HCT116 (cell line): ENCODE measurements around the gene MPP1. TPM values are rescaled to one million over a fixed set of nuclear protein-coding genes. Genes with fewer than 3 reads are reported as not detected.

Source experiments
- ATAC-seq: fragments of 200-7000 bp; cut with Tn5 transposase; 2 replicates; pipeline ENCODE4 v1.9.1; 2020; ENCODE audit warnings: mild to moderate bottlenecking, moderate library complexity
- BruUV-seq: library from RNA; stranded (reverse); fragments of 400-500 nt; replicated peaks from 2 replicates; lab custom pipeline; 2021; lab: Mats Ljungman, UMichigan
- CTCF ChIA-PET: fragments of 300-600 bp; sonication (Branson Sonifier 250); formaldehyde crosslinking; loops from one replicate; lab custom pipeline; 2021; ENCODE audit warnings: antibody characterized with exemption; lab: Charles Lee
- POLR2A ChIA-PET: fragments of 300-600, 350-600 bp; sonication (Branson Sonifier 250); formaldehyde crosslinking; loops from one replicate; lab custom pipeline; 2021; ENCODE audit warnings: antibody characterized with exemption; lab: Charles Lee
- RAD21 ChIA-PET, 2 experiments: fragments of 300-600 bp; sonication (Branson Sonifier 250); formaldehyde crosslinking; loops; one replicate each; lab custom pipeline; 2023; ENCODE audit warnings: low total read pairs in 2 of 2; ENCODE audit not compliant: uncharacterized antibody in 2 of 2, unreplicated experiment in 2 of 2, low non-redundant PET in 1 of 2; lab: Charles Lee
- DNase-seq: peaks from one replicate; pipeline ENCODE4 v3.0.0-alpha.2; 2010; ENCODE audit warnings: low read depth, low spot score
- H2AFZ ChIP-seq: fragments of 200-600 bp; shearing (Covaris generic), sonication (generic); 2 replicates; pipeline ENCODE4 v1.6.1; 2017; ENCODE audit warnings: low read depth, mixed run types, mixed read lengths, antibody characterized with exemption, low read length; ENCODE audit not compliant: poor library complexity, severe bottlenecking
- H3K27ac ChIP-seq: 2 replicates; pipeline ENCODE4 v1.5.1; 2012; ENCODE audit warnings: low read depth, low read length
- H3K27me3 ChIP-seq: fragments of 200-600 bp; sonication (generic); 2 replicates; pipeline ENCODE4 v1.6.1; 2016; ENCODE audit warnings: mixed run types, low read length, mixed read lengths; ENCODE audit not compliant: insufficient read depth
- H3K36me3 ChIP-seq, 2 experiments: fragments of 200-500 bp in 1 of 2; fragments of 200-600 bp in 1 of 2; sonication (Bioruptor generic) in 1 of 2; sonication (generic) in 1 of 2; 2 replicates each; pipeline versions ENCODE4 v1.5.1 to v1.6.1; 2014 to 2016; ENCODE audit warnings: low read length in 2 of 2, inconsistent platforms in 1 of 2, mixed read lengths in 1 of 2, mixed run types in 1 of 2; ENCODE audit not compliant: insufficient read depth in 2 of 2, control insufficient read depth in 1 of 2
- H3K4me1 ChIP-seq, 2 experiments: fragments of 200-600 bp in 1 of 2; sonication (generic) in 1 of 2; 2 replicates each; pipeline versions ENCODE4 v1.5.1 to v1.6.1; 2012 to 2017; ENCODE audit warnings: low read length in 2 of 2, inconsistent platforms in 1 of 2, mild to moderate bottlenecking in 1 of 2, mixed read lengths in 1 of 2, mixed run types in 1 of 2, moderate library complexity in 1 of 2; ENCODE audit not compliant: insufficient read depth in 2 of 2, control insufficient read depth in 1 of 2
- H3K4me2 ChIP-seq: fragments of 200-600 bp; sonication (generic); 2 replicates; pipeline ENCODE4 v1.6.1; 2017; ENCODE audit warnings: mixed run types, low read length, mixed read lengths
- H3K4me3 ChIP-seq, 2 experiments: fragments of 200-600 bp in 1 of 2; sonication (generic) in 1 of 2; replicated peaks in 1 of 2; 2 replicates each; pipeline ENCODE4 v1.5.1; 2011 to 2016; ENCODE audit warnings: low read length in 2 of 2, control low read depth in 1 of 2, low read depth in 1 of 2, mild to moderate bottlenecking in 1 of 2, mixed read lengths in 1 of 2, mixed run types in 1 of 2
- H3K79me2 ChIP-seq: fragments of 200-600 bp; sonication (generic); 2 replicates; pipeline ENCODE4 v1.6.1; 2017; ENCODE audit warnings: mild to moderate bottlenecking, mixed run types, low read length, moderate library complexity, mixed read lengths; ENCODE audit not compliant: insufficient read depth
- H3K9ac ChIP-seq: fragments of 200-600 bp; sonication (generic); 2 replicates; pipeline ENCODE4 v1.6.1; 2016; ENCODE audit warnings: low read length, mixed read lengths
- H3K9me2 ChIP-seq: fragments of 200-600 bp; sonication (generic), shearing (Covaris generic); 2 replicates; pipeline ENCODE4 v1.6.1; 2017; ENCODE audit warnings: mixed run types, mild to moderate bottlenecking, moderate library complexity; ENCODE audit not compliant: insufficient read depth
- H3K9me3 ChIP-seq, 2 experiments: fragments of 200-500 bp in 1 of 2; fragments of 200-600 bp in 1 of 2; sonication (Bioruptor generic) in 1 of 2; sonication (generic) in 1 of 2; 2 replicates each; pipeline ENCODE4 v1.6.1; 2014 to 2017; ENCODE audit warnings: low read length in 2 of 2, mixed read lengths in 2 of 2, inconsistent platforms in 1 of 2, low read depth in 1 of 2, mild to moderate bottlenecking in 1 of 2, mixed run types in 1 of 2, moderate library complexity in 1 of 2; ENCODE audit not compliant: control insufficient read depth in 1 of 2, insufficient read depth in 1 of 2
- H4K20me1 ChIP-seq: fragments of 200-600 bp; sonication (generic), shearing (Covaris generic); 2 replicates; pipeline ENCODE4 v1.6.1; 2017; ENCODE audit warnings: mixed run types, mild to moderate bottlenecking, moderate library complexity; ENCODE audit not compliant: insufficient read depth
- CEBPB ChIP-seq: IDR thresholded peaks from 2 replicates; pipeline ENCODE4 v1.6.1; 2012; ENCODE audit warnings: low read depth
- RAD21 ChIP-seq: IDR thresholded peaks from 2 replicates; pipeline ENCODE4 v1.6.1; 2012; ENCODE audit warnings: low read depth, mild to moderate bottlenecking
- REST ChIP-seq: IDR thresholded peaks from 2 replicates; pipeline ENCODE4 v1.6.1; 2012; ENCODE audit warnings: low read depth
- SRF ChIP-seq: IDR thresholded peaks from 2 replicates; pipeline ENCODE4 v1.6.1; 2012; ENCODE audit warnings: low read depth
- ZFX ChIP-seq: fragments of 450-650 bp; IDR thresholded peaks from 2 replicates; pipeline ENCODE4 v1.6.1; 2017
- intact Hi-C: fragments of 100-400 bp; cut with micrococcal nuclease; formaldehyde crosslinking; loops from 2 replicates; pipeline ENCODE4 v1.10.0; 2022
- total RNA-seq: library from RNA; stranded (reverse); gene quantifications from one replicate; pipeline ENCODE4 v1.2.1, GENCODE V29; 2021; ENCODE audit not compliant: unreplicated experiment

MPP1 gene
- total RNA-seq, 1 experiment from 2014 or later: 13.1 TPM

GRCh38 chrX:154799556-154800348 lies 5.5 kb downstream of the MPP1 start (continued):
- no peak for TF ChIP-seq REST
- no peak for TF ChIP-seq CEBPB
- TF ChIP-seq RAD21: no peak
- no peak for TF ChIP-seq ZFX
- TF ChIP-seq SRF: no peak

- DNase-seq (no peak), ATAC-seq (peak; percentile 63)
- H3K27ac ChIP-seq: no peak overlapping the region
- no peaks in the 10 kb centered on the region for H3K9me3 ChIP-seq
- H3K36me3 ChIP-seq: no peaks in the 10 kb centered on the region
- peaks cover 29 to 45% of the 10 kb centered on the region in 2 experiments for H3K4me1 ChIP-seq
- ChIA-PET CTCF (no interaction called here), RAD21 (no interaction called here), POLR2A (interaction anchor here (1.1 to 1.3 kb wide), 2 partner anchors 9 to 34 kb away, joined by 3 read pairs; partner anchors contain the start of gene MPP1)
- H3K4me3 ChIP-seq: peak overlapping the region in 1 of 2 experiments; percentile 13; a peak in 1 of 4 replicates
- H3K9ac ChIP-seq: peak overlapping the region; percentile 17; the same call in 1 of the 2 replicates
- no peaks in the 10 kb centered on the region for H3K79me2 ChIP-seq
- no peaks in the 10 kb centered on the region for H3K9me2 ChIP-seq
- intact Hi-C loops: no loop called here
- no peaks in the 10 kb centered on the region for H4K20me1 ChIP-seq
- no peak for TF ChIP-seq SRF
- no peak overlapping the region for H2AFZ ChIP-seq
- BruUV-seq: no TSS peak
- no peaks in the 10 kb centered on the region for H3K27me3 ChIP-seq
- H3K4me2 ChIP-seq: peak overlapping the region; percentile 67
Observed at GRCh38 chrX:154797006-154797405, 8.3 kb downstream of the MPP1 start.
